GM12878 (cell line): Measurements from ENCODE around the gene GPR176. TPM values are rescaled to one million over a fixed set of nuclear protein-coding genes. Genes with fewer than 3 reads are reported as not detected.
A peak's percentile ranks its signal among the peaks of the same experiment; 100 is the strongest.

Experiments
- ASH2L ChIP-seq: fragments of 300-600, 200-600 bp; sonication (generic); IDR thresholded peaks from 2 replicates; pipeline ENCODE4 v1.6.1; 2017; ENCODE audit warnings: low read depth, mild to moderate bottlenecking, borderline replicate concordance
- BHLHE40 ChIP-seq, 2 experiments: fragments of 450-650 bp in 1 of 2; IDR thresholded peaks; 2 replicates each; pipeline ENCODE4 v1.6.1; 2011 to 2017; ENCODE audit warnings: low read depth in 2 of 2, borderline replicate concordance in 1 of 2, improper control_type of control experiment in 1 of 2, low read length in 1 of 2, mild to moderate bottlenecking in 1 of 2
- BMI1 ChIP-seq: fragments of 450-650 bp; IDR thresholded peaks from 2 replicates; pipeline ENCODE4 v1.6.1; 2016; ENCODE audit warnings: mild to moderate bottlenecking, moderate library complexity, borderline replicate concordance
- EGR1 ChIP-seq, 2 experiments: IDR thresholded peaks; 1 replicate in 1 of 2; 2 replicates in 1 of 2; pipeline ENCODE4 v1.6.1; 2011 to 2012; ENCODE audit warnings: low read depth in 2 of 2, low read length in 2 of 2, borderline replicate concordance in 1 of 2, mild to moderate bottlenecking in 1 of 2, moderate library complexity in 1 of 2
- EP300 ChIP-seq, 2 experiments: fragments of 150-350 bp in 1 of 2; IDR thresholded peaks; 2 replicates each; pipeline ENCODE4 v1.6.1; 2011 to 2012; ENCODE audit warnings: low read depth in 2 of 2, low read length in 2 of 2, borderline replicate concordance in 1 of 2, improper control_type of control experiment in 1 of 2, inconsistent platforms in 1 of 2; ENCODE audit not compliant: control insufficient read depth in 1 of 2
- IKZF1 ChIP-seq: fragments of 450-650 bp; conservative IDR thresholded peaks from 2 replicates; pipeline ENCODE4 v1.6.1; 2017; ENCODE audit warnings: antibody characterized with exemption, mild to moderate bottlenecking
- POLR2A ChIP-seq: IDR thresholded peaks from 2 replicates; pipeline ENCODE4 v1.6.1; 2011; ENCODE audit warnings: low read depth, mild to moderate bottlenecking, low read length
- POLR2AphosphoS5 ChIP-seq: IDR thresholded peaks from 2 replicates; pipeline ENCODE4 v1.6.1; 2011; ENCODE audit warnings: mild to moderate bottlenecking, low read length, inconsistent platforms
- RFX5 ChIP-seq: IDR thresholded peaks from 2 replicates; pipeline ENCODE4 v1.6.1; 2011; ENCODE audit warnings: low read depth, low read length, improper control_type of control experiment
- SREBF1 ChIP-seq: IDR thresholded peaks from 2 replicates; pipeline ENCODE4 v1.6.1; 2012; ENCODE audit warnings: mild to moderate bottlenecking, low read length
- SRF ChIP-seq, 2 experiments: IDR thresholded peaks; 2 replicates each; pipeline ENCODE4 v1.6.1; 2011; ENCODE audit warnings: low read depth in 2 of 2, low read length in 2 of 2, mild to moderate bottlenecking in 1 of 2, moderate library complexity in 1 of 2
- ZBTB11 ChIP-seq: fragments of 450-650 bp; formaldehyde crosslinking; IDR thresholded peaks from 2 replicates; pipeline ENCODE4 v1.5.0; 2022; ENCODE audit warnings: mild to moderate bottlenecking, missing genetic modification characterization
- ZNF207 ChIP-seq: fragments of 450-650 bp; IDR thresholded peaks from 2 replicates; pipeline ENCODE4 v1.6.1; 2014; ENCODE audit warnings: antibody characterized with exemption, mild to moderate bottlenecking, borderline replicate concordance
- polyA plus RNA-seq, 11 experiments: library from polyadenylated mRNA; depleted of rRNA in 4 of 11; unstranded in 6 of 11; stranded (reverse) in 5 of 11; fragments of >200 nt; fragmentation: Nextera tagmentation in 4 of 11; fragmentation: Illumina TruSeq in 1 of 11; extraction: Ambion mirVana in 4 of 11; extraction: Trizol in 1 of 11; gene quantifications; 1 replicate in 1 of 11; 2 replicates in 10 of 11; pipeline versions ENCODE4 v1.2.1 to v1.2.3, GENCODE V29; 2011 to 2016; ENCODE audit warnings: inconsistent platforms in 2 of 11, missing spikeins in 2 of 11, low read depth in 1 of 11
- total RNA-seq, 4 experiments: library from RNA; depleted of rRNA in 3 of 4; stranded (reverse); fragments of >200 nt in 3 of 4; fragmentation: Illumina TruSeq in 1 of 4; extraction: Trizol in 1 of 4; gene quantifications; 2 replicates each; pipeline versions ENCODE4 v1.2.1 to v1.2.3, GENCODE V29; 2013 to 2021
- TF ChIP-seq, protein P1 (sequence below): fragments of 450-650 bp; IDR thresholded peaks from 2 replicates; pipeline ENCODE4 v1.6.1; 2016; ENCODE audit warnings: mild to moderate bottlenecking
- TF ChIP-seq, protein P2 (sequence below): fragments of 450-650 bp; formaldehyde crosslinking; IDR thresholded peaks from 2 replicates; pipeline ENCODE4 v1.4.0; 2022; ENCODE audit warnings: mild to moderate bottlenecking, moderate library complexity
- TF ChIP-seq, protein P3 (sequence below): fragments of 450-650 bp; IDR thresholded peaks from 2 replicates; pipeline ENCODE4 v1.6.1; 2017; ENCODE audit warnings: mild to moderate bottlenecking, low read depth, inconsistent platforms; ENCODE audit not compliant: poor library complexity, severe bottlenecking

GPR176 gene
- total and polyA plus RNA-seq, 10 of the 15 experiments (the other 5 are each of a cell fraction or from before 2014, with no cell fraction given), result 0.02 to 0.33 (median 0.16) TPM; not detected in 4

GRCh38 chr15:39782441-39783138 is 137.5 kb downstream of the GPR176 start, which contains the start of gene FSIP1 (continued):
- TF ChIP-seq EP300 (IDR thresholded peaks at IDR 0.05; ENCODE audit: borderline replicate concordance in 1 of 2, control insufficient read depth in 1 of 2, low read depth in 2 of 2, low read length in 2 of 2), result peak in 1 of 2 experiments; percentile 27; a peak in 1 of 4 replicates
- TF ChIP-seq POLR2AphosphoS5, result peak; percentile 91
- TF ChIP-seq, protein P1, sequence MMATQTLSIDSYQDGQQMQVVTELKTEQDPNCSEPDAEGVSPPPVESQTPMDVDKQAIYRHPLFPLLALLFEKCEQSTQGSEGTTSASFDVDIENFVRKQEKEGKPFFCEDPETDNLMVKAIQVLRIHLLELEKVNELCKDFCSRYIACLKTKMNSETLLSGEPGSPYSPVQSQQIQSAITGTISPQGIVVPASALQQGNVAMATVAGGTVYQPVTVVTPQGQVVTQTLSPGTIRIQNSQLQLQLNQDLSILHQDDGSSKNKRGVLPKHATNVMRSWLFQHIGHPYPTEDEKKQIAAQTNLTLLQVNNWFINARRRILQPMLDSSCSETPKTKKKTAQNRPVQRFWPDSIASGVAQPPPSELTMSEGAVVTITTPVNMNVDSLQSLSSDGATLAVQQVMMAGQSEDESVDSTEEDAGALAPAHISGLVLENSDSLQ, result peak; percentile 94
- peak; percentile 93 for TF ChIP-seq POLR2A
- TF ChIP-seq, protein P2, sequence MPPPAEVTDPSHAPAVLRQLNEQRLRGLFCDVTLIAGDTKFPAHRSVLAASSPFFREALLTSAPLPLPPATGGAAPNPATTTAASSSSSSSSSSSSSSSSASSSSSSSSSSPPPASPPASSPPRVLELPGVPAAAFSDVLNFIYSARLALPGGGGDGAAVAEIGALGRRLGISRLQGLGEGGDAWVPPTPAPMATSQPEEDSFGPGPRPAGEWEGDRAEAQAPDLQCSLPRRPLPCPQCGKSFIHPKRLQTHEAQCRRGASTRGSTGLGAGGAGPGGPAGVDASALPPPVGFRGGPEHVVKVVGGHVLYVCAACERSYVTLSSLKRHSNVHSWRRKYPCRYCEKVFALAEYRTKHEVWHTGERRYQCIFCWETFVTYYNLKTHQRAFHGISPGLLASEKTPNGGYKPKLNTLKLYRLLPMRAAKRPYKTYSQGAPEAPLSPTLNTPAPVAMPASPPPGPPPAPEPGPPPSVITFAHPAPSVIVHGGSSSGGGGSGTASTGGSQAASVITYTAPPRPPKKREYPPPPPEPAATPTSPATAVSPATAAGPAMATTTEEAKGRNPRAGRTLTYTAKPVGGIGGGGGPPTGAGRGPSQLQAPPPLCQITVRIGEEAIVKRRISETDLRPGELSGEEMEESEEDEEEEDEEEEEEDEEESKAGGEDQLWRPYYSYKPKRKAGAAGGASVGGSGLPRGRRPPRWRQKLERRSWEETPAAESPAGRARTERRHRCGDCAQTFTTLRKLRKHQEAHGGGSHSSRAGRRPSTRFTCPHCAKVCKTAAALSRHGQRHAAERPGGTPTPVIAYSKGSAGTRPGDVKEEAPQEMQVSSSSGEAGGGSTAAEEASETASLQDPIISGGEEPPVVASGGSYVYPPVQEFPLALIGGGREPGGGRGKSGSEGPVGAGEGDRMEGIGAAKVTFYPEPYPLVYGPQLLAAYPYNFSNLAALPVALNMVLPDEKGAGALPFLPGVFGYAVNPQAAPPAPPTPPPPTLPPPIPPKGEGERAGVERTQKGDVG (CRISPR knock-in tag), result no peak
- peak; percentile 78 for TF ChIP-seq IKZF1
- TF ChIP-seq ZNF207, result peak; percentile 94; the same call in 1 of the 2 replicates
- TF ChIP-seq, protein P3, sequence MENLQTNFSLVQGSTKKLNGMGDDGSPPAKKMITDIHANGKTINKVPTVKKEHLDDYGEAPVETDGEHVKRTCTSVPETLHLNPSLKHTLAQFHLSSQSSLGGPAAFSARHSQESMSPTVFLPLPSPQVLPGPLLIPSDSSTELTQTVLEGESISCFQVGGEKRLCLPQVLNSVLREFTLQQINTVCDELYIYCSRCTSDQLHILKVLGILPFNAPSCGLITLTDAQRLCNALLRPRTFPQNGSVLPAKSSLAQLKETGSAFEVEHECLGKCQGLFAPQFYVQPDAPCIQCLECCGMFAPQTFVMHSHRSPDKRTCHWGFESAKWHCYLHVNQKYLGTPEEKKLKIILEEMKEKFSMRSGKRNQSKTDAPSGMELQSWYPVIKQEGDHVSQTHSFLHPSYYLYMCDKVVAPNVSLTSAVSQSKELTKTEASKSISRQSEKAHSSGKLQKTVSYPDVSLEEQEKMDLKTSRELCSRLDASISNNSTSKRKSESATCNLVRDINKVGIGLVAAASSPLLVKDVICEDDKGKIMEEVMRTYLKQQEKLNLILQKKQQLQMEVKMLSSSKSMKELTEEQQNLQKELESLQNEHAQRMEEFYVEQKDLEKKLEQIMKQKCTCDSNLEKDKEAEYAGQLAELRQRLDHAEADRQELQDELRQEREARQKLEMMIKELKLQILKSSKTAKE, result no peak
- TF ChIP-seq EGR1 (IDR thresholded peaks at IDR 0.05; ENCODE audit: borderline replicate concordance in 1 of 2, low read depth in 2 of 2, low read length in 2 of 2), result peak in 1 of 2 experiments; percentile 52; a peak in 1 of 3 replicates
- TF ChIP-seq ZBTB11 (CRISPR knock-in tag), result no peak
- TF ChIP-seq RFX5, result peak; percentile 74
- peak; percentile 72 to 81; a peak in 3 of 4 replicates for TF ChIP-seq BHLHE40 (IDR thresholded peaks at IDR 0.05; ENCODE audit: borderline replicate concordance in 1 of 2, low read depth in 2 of 2, low read length in 1 of 2)
- TF ChIP-seq BMI1, result peak; percentile 98
- no peak for TF ChIP-seq SREBF1
- 0 out of 4 replicates have a peak, but pooled peaks of 1 of the 2 experiments have one; percentile 38 for TF ChIP-seq SRF (IDR thresholded peaks at IDR 0.05; ENCODE audit: low read depth in 2 of 2, low read length in 2 of 2)
- TF ChIP-seq ASH2L, result 0 out of 2 replicates have a peak, but pooled peaks have one; percentile 80
